ENCODE results near the gene GUCY2C. TPM values are rescaled to one million over a fixed set of nuclear protein-coding genes. Genes with fewer than 3 reads are reported as not detected.

The GUCY2C gene
- total and polyA plus RNA-seq, 4 donors: 0.01 to 0.05 TPM; not detected in 2

DNA sequence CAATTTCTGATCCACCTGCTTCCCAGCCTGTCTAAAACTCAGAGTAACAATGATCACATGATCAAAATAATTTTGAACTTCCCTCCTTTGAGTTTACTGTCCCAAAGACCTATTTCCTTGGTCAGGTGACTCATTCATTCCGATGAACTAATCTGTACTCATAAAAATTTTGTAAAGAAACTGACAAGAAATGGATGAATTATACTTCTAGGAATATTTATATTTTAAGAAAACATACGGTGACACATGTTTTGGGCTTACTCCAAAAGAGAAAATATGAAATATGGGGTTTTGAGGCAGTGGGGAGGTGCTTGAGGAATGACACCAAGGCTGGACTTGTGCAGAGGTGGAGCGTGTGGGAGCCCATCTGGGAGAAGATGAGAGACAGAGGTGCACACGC is 42.0 kb downstream of the GUCY2C start:
- Histone ChIP-seq H3K4me3 (ENCODE audit: low read depth in 1 of 3, low read length in 3 of 3) (no peak overlapping the region), H3K9ac (ENCODE audit: low read depth in 1 of 2, low read length in 2 of 2) (no peak overlapping the region), H3K27me3 (ENCODE audit: control insufficient read depth in 4 of 4, insufficient read depth in 4 of 4, low read length in 3 of 4) (no peaks in the 10 kb centered on the region), H3K9me3 (ENCODE audit: control insufficient read depth in 4 of 4, low read length in 3 of 4) (no peaks in the 10 kb centered on the region), H3K4me1 (ENCODE audit: control insufficient read depth in 4 of 4, insufficient read depth in 4 of 4, low read length in 3 of 4) (peaks cover 0 to 3% (median 0%) of the 10 kb centered on the region in 4 donors), H3K27ac (ENCODE audit: low read depth in 1 of 2, low read length in 2 of 2) (no peak overlapping the region), H3K36me3 (ENCODE audit: control insufficient read depth in 4 of 4, insufficient read depth in 3 of 4, low read depth in 1 of 4, low read length in 3 of 4) (no peaks in the 10 kb centered on the region)
- TF ChIP-seq RXRA (IDR thresholded peaks at IDR 0.05) (no peak), RAD21 (IDR thresholded peaks at IDR 0.05) (no peak), REST (IDR thresholded peaks at IDR 0.05) (no peak), FOXA1 (IDR thresholded peaks at IDR 0.05) (no peak), GABPA (IDR thresholded peaks at IDR 0.05 in 1 of 2, conservative IDR thresholded peaks at IDR 0.05 in 1 of 2) (no peak), HNF4A (conservative IDR thresholded peaks at IDR 0.05) (no peak), SP1 (IDR thresholded peaks at IDR 0.05) (no peak), NR2F2 (IDR thresholded peaks at IDR 0.05) (no peak), TAF1 (conservative IDR thresholded peaks at IDR 0.05) (no peak), YY1 (IDR thresholded peaks at IDR 0.05) (no peak), ATF3 (IDR thresholded peaks at IDR 0.05) (no peak), EGR1 (IDR thresholded peaks at IDR 0.05; ENCODE audit: low read depth in 2 of 2) (no peak), JUND (IDR thresholded peaks at IDR 0.05) (no peak), CTCF (IDR thresholded peaks at IDR 0.05; ENCODE audit: low read depth, low read length, missing input control) (no peak)
- TF ChIP-seq, protein P1, sequence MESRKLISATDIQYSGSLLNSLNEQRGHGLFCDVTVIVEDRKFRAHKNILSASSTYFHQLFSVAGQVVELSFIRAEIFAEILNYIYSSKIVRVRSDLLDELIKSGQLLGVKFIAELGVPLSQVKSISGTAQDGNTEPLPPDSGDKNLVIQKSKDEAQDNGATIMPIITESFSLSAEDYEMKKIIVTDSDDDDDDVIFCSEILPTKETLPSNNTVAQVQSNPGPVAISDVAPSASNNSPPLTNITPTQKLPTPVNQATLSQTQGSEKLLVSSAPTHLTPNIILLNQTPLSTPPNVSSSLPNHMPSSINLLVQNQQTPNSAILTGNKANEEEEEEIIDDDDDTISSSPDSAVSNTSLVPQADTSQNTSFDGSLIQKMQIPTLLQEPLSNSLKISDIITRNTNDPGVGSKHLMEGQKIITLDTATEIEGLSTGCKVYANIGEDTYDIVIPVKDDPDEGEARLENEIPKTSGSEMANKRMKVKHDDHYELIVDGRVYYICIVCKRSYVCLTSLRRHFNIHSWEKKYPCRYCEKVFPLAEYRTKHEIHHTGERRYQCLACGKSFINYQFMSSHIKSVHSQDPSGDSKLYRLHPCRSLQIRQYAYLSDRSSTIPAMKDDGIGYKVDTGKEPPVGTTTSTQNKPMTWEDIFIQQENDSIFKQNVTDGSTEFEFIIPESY (IDR thresholded peaks at IDR 0.05): no peak
- no peak for DNase-seq (ENCODE audit: low spot score)
- WGBS: 92% methylated on average over 4 of the region's 4 CpGs

DNA sequence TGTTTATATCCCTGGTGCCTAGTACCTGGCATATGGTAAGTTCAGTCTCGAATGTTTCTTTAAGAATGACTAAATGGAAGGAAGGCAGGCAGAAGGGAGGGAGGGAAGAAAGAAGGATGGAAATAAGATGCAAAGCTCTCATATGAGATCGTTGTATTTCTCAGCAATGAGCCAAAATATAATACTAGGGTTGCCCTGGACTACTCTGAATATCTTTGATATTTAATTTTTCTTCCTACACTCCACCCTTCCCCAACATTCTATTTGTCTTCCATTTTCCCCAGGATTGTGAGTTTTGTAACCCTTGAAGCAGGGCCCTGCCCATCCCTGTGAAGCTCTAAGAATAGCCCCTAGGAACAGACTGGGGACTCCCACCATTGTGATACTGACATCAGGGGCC is 43.9 kb downstream of the GUCY2C start:
- DNase-seq (ENCODE audit: low spot score): no peak
- H3K36me3 ChIP-seq (ENCODE audit: control insufficient read depth in 4 of 4, insufficient read depth in 3 of 4, low read depth in 1 of 4, low read length in 3 of 4): no peaks in the 10 kb centered on the region
- no peaks in the 10 kb centered on the region for H3K27me3 ChIP-seq (ENCODE audit: control insufficient read depth in 4 of 4, insufficient read depth in 4 of 4, low read length in 3 of 4)
- no peaks in the 10 kb centered on the region for H3K9me3 ChIP-seq (ENCODE audit: control insufficient read depth in 4 of 4, low read length in 3 of 4)
- no peak overlapping the region for H3K9ac ChIP-seq (ENCODE audit: low read depth in 1 of 2, low read length in 2 of 2)
- WGBS: 95% methylated on average over 2 of the region's 2 CpGs
- no peak overlapping the region for H3K27ac ChIP-seq (ENCODE audit: low read depth in 1 of 2, low read length in 2 of 2)
- H3K4me3 ChIP-seq (ENCODE audit: low read depth in 1 of 3, low read length in 3 of 3): no peak overlapping the region
- H3K4me1 ChIP-seq (ENCODE audit: control insufficient read depth in 4 of 4, insufficient read depth in 4 of 4, low read length in 3 of 4): peaks cover 0 to 3% (median 0%) of the 10 kb centered on the region in 4 donors
- TF ChIP-seq GABPA (IDR thresholded peaks at IDR 0.05 in 1 of 2, conservative IDR thresholded peaks at IDR 0.05 in 1 of 2) (no peak), FOXA1 (IDR thresholded peaks at IDR 0.05) (no peak), SP1 (IDR thresholded peaks at IDR 0.05) (no peak), RAD21 (IDR thresholded peaks at IDR 0.05) (no peak), RXRA (IDR thresholded peaks at IDR 0.05) (no peak), YY1 (IDR thresholded peaks at IDR 0.05) (no peak), ATF3 (IDR thresholded peaks at IDR 0.05) (no peak), FOXA2 (IDR thresholded peaks at IDR 0.05) (no peak), HNF4G (IDR thresholded peaks at IDR 0.05) (no peak), NR2F2 (IDR thresholded peaks at IDR 0.05) (no peak), REST (IDR thresholded peaks at IDR 0.05) (no peak), JUND (IDR thresholded peaks at IDR 0.05) (no peak), MAX (IDR thresholded peaks at IDR 0.05) (no peak)
- TF ChIP-seq, protein P1 (IDR thresholded peaks at IDR 0.05): no peak
